Sigmoid colon (tissue), 7 donors: ENCODE results near the gene ARCN1. TPM values are rescaled to one million over a fixed set of nuclear protein-coding genes. Genes with fewer than 3 reads are reported as not detected.

Source experiments
- DNase-seq: peaks from one replicate; pipeline ENCODE4 v3.0.0-alpha.2; 2019
- H3K27ac ChIP-seq, 4 donors: fragments of 200-600 bp; sonication (generic); one replicate each; pipeline ENCODE4 v1.5.1; 2016 to 2019; ENCODE audit warnings: mild to moderate bottlenecking in 1 of 4
- H3K27me3 ChIP-seq, 3 donors: fragments of 200-600 bp; sonication (generic); one replicate each; pipeline ENCODE4 v1.5.1; 2019; ENCODE audit warnings: mild to moderate bottlenecking in 1 of 3
- H3K36me3 ChIP-seq, 4 donors: fragments of 200-600 bp; sonication (generic); one replicate each; pipeline ENCODE4 v1.5.1; 2016 to 2019
- H3K4me1 ChIP-seq, 4 donors: fragments of 200-600 bp; sonication (generic); one replicate each; pipeline ENCODE4 v1.5.1; 2017 to 2019
- H3K4me3 ChIP-seq, 4 donors: fragments of 200-600 bp; sonication (generic); one replicate each; pipeline ENCODE4 v1.5.1; 2017 to 2019; ENCODE audit warnings: mild to moderate bottlenecking in 2 of 4, moderate library complexity in 1 of 4
- H3K9me3 ChIP-seq, 4 donors: fragments of 200-600 bp in 3 of 4; sonication (generic) in 3 of 4; one replicate each; pipeline versions ENCODE4 v1.5.1 to v1.6.1; 2013 to 2019
- CTCF ChIP-seq, 4 experiments: fragments of 450-650 bp in 3 of 4; fragments of 200-600 bp in 1 of 4; IDR thresholded peaks; one replicate each; pipeline ENCODE4 v1.5.1; 2016 to 2019; ENCODE audit warnings: antibody characterized with exemption in 4 of 4, mild to moderate bottlenecking in 3 of 4, moderate library complexity in 2 of 4
- EP300 ChIP-seq, 4 donors: sonication (generic); formaldehyde crosslinking; IDR thresholded peaks; one replicate each; pipeline ENCODE4 v1.6.1; 2017; ENCODE audit warnings: antibody characterized with exemption in 4 of 4
- POLR2A ChIP-seq, 2 donors: fragments of 450-650 bp; IDR thresholded peaks; one replicate each; pipeline ENCODE4 v1.6.1; 2016; ENCODE audit warnings: antibody characterized with exemption in 2 of 2, mild to moderate bottlenecking in 2 of 2, moderate library complexity in 2 of 2
- POLR2AphosphoS5 ChIP-seq, 4 donors: sonication (generic); formaldehyde crosslinking; IDR thresholded peaks; one replicate each; pipeline ENCODE4 v1.6.1; 2017; ENCODE audit warnings: antibody characterized with exemption in 4 of 4
- WGBS, 2 donors: extraction: QIAGEN DNeasy Blood & Tissue Kit; methylation state at CpG; one replicate each; pipeline ENCODE4 v1.1.7; 2013; 5-methylcytosine and 5-hydroxymethylcytosine counted together
- intact Hi-C: fragments of 100-400 bp; cut with DNase I; formaldehyde crosslinking; loops from one replicate; pipeline ENCODE4 v1.15.1; 2023
- polyA plus RNA-seq, 3 donors: library from polyadenylated mRNA; stranded (reverse); fragments of 200-250 nt; gene quantifications; one replicate each; pipeline ENCODE4 v1.2.3, GENCODE V29; 2013
- total RNA-seq, 4 donors: library from RNA; depleted of rRNA; stranded (reverse); fragments of >200 nt; gene quantifications; one replicate each; pipeline ENCODE4 v1.1.0, GENCODE V29; 2016
- donor health status: healthy with polysubstance abuse.
- donor health status: Bipolar disorder and iron deficiency.
- donor health status: healthy.

The ARCN1 gene
- total and polyA plus RNA-seq, 7 donors, result 74.9 to 105 (median 87.8) TPM

- Histone ChIP-seq H3K4me1 (peaks cover 0 to 30% (median 19%) of the 10 kb centered on the region in 4 donors), H3K9me3 (no peaks in the 10 kb centered on the region), H3K4me3 (no peak overlapping the region), H3K36me3 (peaks cover under 1 to 36% (median 21%) of the 10 kb centered on the region in 4 donors), H3K27ac (no peak overlapping the region), H3K27me3 (no peaks in the 10 kb centered on the region)
- intact Hi-C loops, result no loop called here
- TF ChIP-seq POLR2AphosphoS5 (IDR thresholded peaks at IDR 0.05) (no peak), CTCF (IDR thresholded peaks at IDR 0.05) (no peak), EP300 (IDR thresholded peaks at IDR 0.05) (no peak), POLR2A (IDR thresholded peaks at IDR 0.05) (no peak)
- 44 to 69% methylated on average over 2 of the region's 2 CpGs for WGBS, 2 donors
- DNase-seq, result no peak
Observed at GRCh38 chr11:118526688-118527087, 45.5 kb upstream of the ARCN1 start.

DNA sequence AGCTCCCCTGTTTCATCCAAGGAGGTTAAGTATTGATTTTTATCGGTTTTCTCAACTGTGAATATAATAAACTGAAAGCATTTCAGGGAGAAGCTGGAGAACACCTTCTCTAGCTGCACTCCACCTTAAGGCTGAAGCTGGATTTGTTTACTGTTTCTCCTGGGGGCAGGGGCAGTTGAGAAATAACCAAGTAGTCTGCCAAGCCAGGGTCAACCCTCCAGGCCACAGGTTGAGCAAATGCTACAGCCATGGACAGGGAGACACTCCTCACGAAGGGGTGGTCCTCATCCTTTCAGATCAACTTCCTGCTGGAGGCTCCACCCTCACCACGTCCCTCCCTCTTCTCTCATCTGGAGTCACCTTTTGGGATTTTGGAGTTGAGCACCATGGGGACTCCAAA is 45.1 kb upstream of the ARCN1 start, which contains the start of gene TTC36:
Gene TTC36 (plus strand): TSS at position 366 of the 400 bp plus-strand sequence. CDS start 21 bp downstream, at position 387.
- Histone ChIP-seq H3K27me3 (no peaks in the 10 kb centered on the region), H3K27ac (no peak within 1 kb of the TSS), H3K9me3 (no peaks in the 10 kb centered on the region), H3K36me3 (peaks cover 0 to 31% (median 17%) of the 10 kb centered on the region in 4 donors), H3K4me1 (peaks cover 0 to 33% (median 23%) of the 10 kb centered on the region in 4 donors), H3K4me3 (no peak within 1 kb of the TSS)
- intact Hi-C loops, result no loop called here
- no peak for TF ChIP-seq CTCF (IDR thresholded peaks at IDR 0.05)
- no peak for TF ChIP-seq POLR2AphosphoS5 (IDR thresholded peaks at IDR 0.05)
- no peak for TF ChIP-seq EP300 (IDR thresholded peaks at IDR 0.05)
- no peak for TF ChIP-seq POLR2A (IDR thresholded peaks at IDR 0.05)
- WGBS, 2 donors, result 67 to 74% methylated on average over 3 of the region's 3 CpGs
- DNase-seq, result no peak

GRCh38 chr11:118528511-118528910 is 43.7 kb upstream of the ARCN1 start:
- intact Hi-C loops, result no loop called here
- H3K27ac ChIP-seq, result no peak overlapping the region
- H3K4me3 ChIP-seq, result no peak overlapping the region
- peaks cover 0 to 17% (median 4%) of the 10 kb centered on the region in 4 donors for H3K36me3 ChIP-seq
- 94 to 95% methylated on average over 6 of the region's 6 CpGs for WGBS, 2 donors
- no peak for TF ChIP-seq CTCF (IDR thresholded peaks at IDR 0.05)
- peaks cover 0 to 28% (median 20%) of the 10 kb centered on the region in 4 donors for H3K4me1 ChIP-seq
- H3K9me3 ChIP-seq, result no peaks in the 10 kb centered on the region
- no peak for DNase-seq
- H3K27me3 ChIP-seq, result no peaks in the 10 kb centered on the region

DNA sequence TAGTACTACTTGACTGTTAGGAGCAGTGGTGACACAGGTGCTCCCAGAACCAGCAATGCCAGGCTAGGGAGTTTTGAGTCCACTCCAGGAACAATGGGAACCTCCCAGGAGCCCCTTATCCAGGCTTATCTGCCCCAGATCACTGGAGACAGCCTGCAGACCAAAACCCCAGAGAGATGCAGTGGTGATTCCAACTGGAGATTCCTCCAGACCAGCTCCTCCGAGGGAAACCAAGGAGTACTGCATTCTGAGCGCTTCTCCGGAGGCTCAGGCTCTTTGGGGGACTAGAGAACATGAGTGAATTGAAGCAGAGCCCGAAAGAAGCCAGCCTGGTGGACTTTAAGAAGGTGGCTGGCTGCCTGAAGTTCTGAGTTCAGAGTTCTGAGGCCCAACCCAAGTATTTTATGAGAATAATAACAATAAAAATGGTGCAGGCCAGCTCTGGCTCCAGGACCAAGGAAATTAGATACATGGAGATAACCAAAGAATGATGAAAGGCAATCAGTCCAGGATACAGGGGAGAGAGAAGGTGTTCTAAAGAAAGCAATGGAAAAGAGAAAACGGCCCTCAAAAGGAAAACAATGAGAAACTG is 42.5 kb upstream of the ARCN1 start:
- intact Hi-C loops, result no loop called here
- no peak for TF ChIP-seq POLR2AphosphoS5 (IDR thresholded peaks at IDR 0.05)

DNA sequence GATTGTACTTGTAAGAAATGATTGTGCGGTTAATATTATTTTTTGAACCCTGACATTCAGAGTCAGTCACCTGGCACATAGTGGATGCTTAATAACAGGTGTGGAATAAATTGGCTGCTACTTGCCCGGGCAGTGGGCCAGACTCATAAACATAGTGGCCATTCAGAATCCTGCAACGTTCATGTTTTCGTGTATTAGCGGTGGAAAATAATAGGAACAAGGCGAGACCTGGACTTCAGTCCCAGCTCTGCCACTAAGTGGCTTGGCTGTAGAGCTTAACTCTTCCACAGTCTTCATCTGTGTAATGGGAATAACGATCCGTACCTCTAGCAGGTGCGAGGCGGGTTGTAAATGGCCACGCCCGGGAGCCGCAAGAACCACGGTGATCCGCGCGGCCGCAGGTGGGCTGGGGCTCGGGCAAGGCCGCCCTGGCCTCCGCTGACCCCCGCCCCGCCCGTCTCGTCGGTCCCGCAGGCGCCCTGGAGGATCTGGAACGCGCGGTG is 42.0 kb upstream of the ARCN1 start:
- peak overlapping the region; percentile 77 to 89 (median 83) for H3K27ac ChIP-seq
- 2 to 5% methylated on average over 31 of the region's 31 CpGs for WGBS, 2 donors

More for the DNA sequence above, 42.5 kb upstream of the ARCN1 start:
- 52 to 74% methylated on average over 5 of the region's 5 CpGs for WGBS, 2 donors
- no peak for DNase-seq
- H3K27ac ChIP-seq, result peak overlapping the region in 1 of 4 donors; percentile 82
- peaks cover 0 to 28% (median 20%) of the 10 kb centered on the region in 4 donors for H3K4me1 ChIP-seq
- peaks cover 0 to 13% (median 0%) of the 10 kb centered on the region in 4 donors for H3K36me3 ChIP-seq
- H3K4me3 ChIP-seq, result peak overlapping the region in 3 of 4 donors; percentile 74 to 91 (median 77)
- H3K9me3 ChIP-seq, result no peaks in the 10 kb centered on the region
- no peaks in the 10 kb centered on the region for H3K27me3 ChIP-seq

More for the DNA sequence above, 42.0 kb upstream of the ARCN1 start:
- peaks cover 0 to 13% (median 0%) of the 10 kb centered on the region in 4 donors for H3K36me3 ChIP-seq
- intact Hi-C loops, result no loop called here
- no peaks in the 10 kb centered on the region for H3K9me3 ChIP-seq
- no peaks in the 10 kb centered on the region for H3K27me3 ChIP-seq
- peaks cover 0 to 28% (median 20%) of the 10 kb centered on the region in 4 donors for H3K4me1 ChIP-seq
- H3K4me3 ChIP-seq, result peak overlapping the region; percentile 74 to 91 (median 77)
- DNase-seq, result no peak
- TF ChIP-seq EP300 (IDR thresholded peaks at IDR 0.05) (no peak), POLR2A (IDR thresholded peaks at IDR 0.05) (no peak), CTCF (IDR thresholded peaks at IDR 0.05) (no peak), POLR2AphosphoS5 (IDR thresholded peaks at IDR 0.05) (no peak)
